HG03565 (cell line): ENCODE results near the gene UQCR10.
A peak's percentile ranks its signal among the peaks of the same experiment; 100 is the strongest.

Source experiments
- ATAC-seq: cut with Tn5 transposase; IDR thresholded peaks from one replicate; pipeline ENCODE4 v1.9.1; 2021; ENCODE audit warnings: mild to moderate bottlenecking, moderate library complexity; ENCODE audit not compliant: unreplicated experiment

The UQCR10 gene

DNA sequence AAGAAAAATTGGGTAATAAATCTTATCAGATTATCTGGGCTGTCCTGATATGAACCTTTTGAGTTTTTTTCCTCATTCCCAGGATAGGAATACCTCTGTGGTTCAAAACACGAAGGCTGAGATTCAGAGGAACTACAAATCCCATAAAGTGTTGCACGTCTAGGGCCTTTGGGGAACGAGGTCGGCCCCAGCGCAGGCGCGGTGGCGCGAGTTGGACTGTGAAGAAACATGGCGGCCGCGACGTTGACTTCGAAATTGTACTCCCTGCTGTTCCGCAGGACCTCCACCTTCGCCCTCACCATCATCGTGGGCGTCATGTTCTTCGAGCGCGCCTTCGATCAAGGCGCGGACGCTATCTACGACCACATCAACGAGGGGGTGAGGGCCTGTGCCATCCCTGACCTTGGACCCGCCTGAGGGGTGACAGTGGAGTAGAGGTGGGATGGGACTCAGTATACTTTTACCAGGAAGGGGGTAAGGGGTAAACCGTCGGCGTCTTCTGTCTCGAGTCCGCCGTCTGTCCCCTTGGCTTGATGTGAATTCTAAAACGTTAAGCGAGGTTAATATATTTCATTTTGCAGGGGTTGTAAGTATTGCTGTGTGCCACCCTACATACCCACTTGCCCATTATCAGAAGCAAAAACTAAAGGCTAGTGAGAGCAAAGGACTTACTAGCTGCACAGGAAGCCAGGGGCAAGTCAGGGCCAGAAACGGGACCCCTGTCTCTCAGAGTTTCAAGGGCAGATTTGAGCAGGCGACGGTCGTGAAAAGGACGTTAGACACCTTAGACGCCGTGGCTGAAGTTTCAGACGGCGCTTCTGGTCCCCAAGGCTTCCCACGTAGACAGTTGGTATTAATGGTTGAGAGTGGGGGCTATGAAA is at the start of gene UQCR10:
UQCR10 (plus strand) TSS at position 199 of the 881 bp plus-strand sequence; CDS start at position 229, 30 bp downstream.
- peak; percentile 67 for ATAC-seq

DNA sequence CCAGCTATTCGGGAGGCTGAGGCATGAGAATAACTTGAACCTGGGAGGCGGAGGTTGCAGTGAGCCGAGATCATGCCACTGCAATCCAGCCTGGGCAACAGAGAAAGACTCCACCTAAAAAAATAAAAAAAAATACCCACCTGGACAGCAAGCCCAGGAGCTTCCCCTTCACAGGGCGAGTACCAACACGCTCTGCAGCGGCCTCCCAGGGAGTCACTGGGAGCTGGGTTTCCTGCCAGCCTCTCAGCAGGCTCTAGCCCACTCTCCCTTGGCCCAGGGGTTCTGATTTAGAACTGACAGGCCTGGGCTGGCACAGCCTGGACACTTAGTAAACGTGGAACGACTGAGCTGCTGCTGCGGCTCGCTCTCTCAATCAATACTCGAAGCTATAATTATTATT is 49.4 kb upstream of the UQCR10 start:
- no peak for ATAC-seq

DNA sequence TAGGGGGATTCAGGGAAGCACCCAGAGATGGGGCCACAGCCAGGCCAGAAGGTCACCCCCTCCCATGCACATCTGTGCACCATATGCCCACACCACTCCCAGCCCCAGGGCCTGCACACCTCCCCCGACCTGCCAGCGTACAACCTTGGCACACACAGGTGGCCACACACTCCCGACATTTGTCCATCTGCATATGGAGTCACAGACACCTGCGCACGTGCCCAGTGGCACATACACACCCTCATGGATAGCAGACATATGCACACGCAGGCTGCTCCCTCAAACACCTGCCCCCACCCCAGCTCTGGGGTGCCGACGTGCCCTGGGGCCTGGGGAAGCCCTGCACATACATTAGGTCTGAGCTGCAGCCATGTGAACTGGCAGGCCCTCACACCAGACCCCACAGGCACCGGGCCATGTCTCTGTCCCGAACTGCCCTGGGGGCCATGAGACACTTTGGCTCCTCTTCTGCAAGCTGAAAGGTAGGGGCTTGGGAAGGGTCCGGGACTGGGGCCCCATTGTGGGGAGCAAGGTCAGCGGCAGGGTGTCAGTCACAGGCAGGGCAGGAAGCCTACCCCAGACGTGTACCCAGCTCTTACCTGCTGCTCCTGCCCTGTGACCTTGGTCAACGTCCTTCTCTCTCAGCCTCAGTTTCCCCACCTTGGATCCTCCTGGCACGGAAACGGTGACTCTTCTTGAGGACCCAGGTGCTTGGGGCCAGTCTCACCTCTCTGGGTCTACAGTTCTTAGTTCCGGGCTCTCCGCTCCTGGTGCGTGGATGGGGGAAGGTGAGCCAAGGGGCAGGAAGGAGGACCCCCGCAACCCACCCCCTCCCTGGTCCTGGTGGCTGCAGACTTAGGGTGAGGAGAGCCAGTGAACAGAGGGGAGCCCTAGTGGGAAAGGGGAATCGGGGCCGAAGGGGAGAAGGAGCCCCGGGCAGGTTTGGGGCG is 47.9 kb upstream of the UQCR10 start:
- ATAC-seq: no peak

DNA sequence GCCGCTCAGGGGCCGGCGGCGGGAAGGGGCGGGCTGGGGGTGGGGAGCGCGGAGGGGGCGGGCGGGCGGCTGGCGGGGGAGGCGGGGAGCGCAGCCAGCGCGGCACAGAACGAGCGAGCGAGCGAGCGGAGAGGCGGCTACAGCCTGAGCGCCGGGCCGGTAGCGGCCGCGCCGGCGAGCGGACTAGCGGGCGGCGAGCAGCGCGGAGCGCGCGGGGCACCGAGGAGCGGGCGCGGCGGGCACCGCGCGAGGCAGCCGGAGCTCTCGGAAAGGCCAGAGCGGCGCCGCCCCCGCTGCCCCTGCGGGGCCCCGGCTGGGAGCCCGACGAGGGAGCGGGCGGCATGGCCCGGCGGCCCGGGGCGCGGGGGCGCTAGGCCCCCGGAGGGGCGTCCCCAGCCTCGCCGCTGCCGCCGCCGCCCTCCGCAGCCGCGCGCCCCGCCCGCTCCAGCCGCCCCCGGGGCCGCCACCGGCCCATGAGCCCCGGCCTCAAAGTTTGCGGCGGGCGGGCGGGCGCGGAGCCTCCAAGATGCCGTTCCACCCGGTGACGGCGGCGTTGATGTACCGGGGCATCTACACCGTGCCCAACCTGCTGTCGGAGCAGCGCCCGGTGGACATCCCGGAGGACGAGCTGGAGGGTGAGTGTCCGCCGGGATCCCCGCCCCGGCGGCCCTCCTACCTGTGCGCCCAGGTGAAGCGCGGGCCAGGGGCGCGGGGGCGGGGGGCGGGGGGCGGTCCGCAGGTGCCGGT is 47.1 kb upstream of the UQCR10 start, which contains the start of gene CABP7:
CABP7 (plus strand) TSS at position 105 of the 747 bp plus-strand sequence; CDS start at position 527, 422 bp downstream.
- ATAC-seq: no peak

DNA sequence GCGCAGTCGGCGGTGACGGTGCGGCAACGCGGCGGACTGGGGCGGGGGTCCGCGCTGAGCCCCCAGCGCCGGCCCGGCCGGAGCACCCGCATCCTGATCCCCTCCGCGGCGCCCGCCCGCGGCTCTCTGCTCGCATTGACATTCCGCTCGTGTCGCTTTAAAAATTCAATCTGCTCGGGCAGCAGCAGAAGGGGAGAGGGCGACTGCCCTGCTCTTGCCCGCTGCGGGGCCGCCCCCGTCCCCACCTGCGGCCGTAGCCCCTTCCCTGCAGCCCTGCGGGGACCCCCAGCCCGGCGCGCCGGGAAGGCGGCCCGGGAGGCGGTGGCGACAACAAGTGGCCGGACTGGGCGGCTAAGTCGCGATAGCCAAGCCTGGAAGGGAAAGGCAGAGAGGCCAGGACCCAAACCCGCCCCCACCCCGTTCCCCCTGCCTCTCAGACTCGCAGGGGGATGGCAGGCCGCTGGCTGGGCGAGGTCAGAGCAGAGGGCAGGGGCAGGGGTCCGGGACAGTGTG is 46.3 kb upstream of the UQCR10 start:
- ATAC-seq: no peak

DNA sequence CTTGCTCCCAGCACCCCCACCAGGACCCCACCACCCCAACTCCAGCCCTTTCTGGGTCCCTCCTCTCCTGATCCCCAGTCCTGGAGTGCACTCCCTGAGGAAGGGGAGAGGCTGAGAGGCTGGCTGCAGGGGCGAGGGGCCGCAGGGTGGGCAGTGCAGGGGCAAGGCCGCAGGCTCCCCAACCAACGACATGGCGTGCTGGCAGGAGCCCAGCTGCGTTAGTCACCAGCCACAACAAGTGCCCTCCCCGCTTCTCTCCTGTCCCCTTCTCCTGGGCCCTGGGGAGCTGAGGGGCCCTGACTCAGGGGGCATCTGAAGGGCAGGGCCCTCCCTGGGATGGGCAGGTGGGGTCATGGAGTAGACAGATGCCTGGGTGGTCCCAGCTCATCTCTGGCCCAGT is 45.0 kb upstream of the UQCR10 start:
- ATAC-seq: no peak

DNA sequence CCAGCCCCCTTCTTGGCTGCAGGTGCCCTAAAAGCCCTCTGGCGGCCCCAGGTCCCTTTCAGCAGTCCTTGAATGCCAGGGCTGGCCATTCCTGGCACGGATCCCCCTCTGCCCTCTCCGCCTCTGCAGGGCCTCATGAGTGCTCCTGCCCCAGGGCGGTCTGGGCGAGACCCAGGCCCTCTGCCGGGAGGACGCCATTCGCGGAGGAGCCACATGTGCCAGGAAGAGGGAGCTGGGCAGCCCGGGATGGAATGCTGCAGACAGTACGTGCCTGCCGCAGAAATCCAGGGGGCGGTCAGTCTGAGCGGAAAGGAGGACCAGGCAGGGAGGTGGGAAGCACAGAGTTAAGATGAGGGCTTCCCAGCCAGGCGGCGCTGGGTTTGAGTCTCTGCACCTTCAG is 44.6 kb upstream of the UQCR10 start:
- ATAC-seq: no peak

DNA sequence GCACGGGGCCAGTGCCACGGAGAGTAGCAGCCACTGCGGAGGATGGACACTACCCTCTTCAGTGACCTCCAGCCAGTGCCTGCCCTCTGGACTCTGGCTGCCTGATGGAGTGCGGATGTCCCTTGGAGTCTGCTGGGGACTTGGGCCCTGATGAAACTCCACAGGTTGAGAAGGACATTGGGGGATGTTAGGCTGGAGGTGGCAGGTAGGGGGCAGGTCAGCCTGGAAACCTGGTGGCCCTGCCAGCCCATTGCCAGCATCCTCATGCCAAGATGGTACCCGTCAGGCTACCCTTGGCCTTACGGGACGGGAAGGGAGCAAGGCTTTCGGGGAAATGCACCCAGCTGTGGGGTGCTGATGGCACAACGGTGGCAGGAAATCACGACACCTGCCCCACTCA is 43.4 kb upstream of the UQCR10 start:
- ATAC-seq: no peak

DNA sequence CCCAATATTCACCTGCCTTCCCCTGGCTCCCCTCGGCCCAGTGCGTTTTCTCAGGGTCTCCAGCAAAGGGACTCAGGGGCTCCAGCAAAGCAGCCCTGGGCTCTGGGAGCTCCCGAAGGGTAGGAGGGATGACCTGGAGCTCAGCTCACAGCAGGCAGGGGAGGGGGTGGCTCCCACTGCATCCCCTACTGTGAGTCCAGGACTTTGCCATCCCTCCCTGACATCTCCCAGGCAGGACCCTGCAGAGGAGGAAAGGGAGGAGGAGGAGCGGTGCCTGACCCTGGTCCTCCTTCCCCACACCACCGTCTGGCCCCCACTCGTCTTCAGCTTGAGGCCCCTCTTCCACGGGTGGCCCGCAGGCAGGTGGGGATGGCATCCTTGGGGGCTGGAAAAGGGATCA is 42.3 kb upstream of the UQCR10 start:
- no peak for ATAC-seq

DNA sequence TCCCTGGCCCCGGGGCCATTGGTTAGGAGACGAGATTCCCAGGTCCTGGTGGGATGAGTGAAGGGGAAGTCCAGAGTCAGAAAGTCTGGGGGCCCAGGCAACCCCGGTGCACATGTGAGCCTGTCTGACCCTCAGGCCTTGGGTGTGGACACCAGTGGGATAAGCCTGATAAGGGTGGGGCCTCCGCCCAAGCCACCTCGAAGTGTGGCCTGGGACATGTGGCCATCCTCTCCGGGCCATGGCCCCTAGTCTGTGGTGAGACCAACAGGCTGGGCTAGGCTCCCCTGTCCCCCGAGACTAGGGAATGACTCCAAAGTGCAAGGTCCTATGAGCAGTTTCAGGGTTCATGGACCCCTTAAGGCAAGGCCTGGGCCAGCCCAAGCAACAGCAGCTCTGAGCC is 41.1 kb upstream of the UQCR10 start:
- ATAC-seq: no peak

DNA sequence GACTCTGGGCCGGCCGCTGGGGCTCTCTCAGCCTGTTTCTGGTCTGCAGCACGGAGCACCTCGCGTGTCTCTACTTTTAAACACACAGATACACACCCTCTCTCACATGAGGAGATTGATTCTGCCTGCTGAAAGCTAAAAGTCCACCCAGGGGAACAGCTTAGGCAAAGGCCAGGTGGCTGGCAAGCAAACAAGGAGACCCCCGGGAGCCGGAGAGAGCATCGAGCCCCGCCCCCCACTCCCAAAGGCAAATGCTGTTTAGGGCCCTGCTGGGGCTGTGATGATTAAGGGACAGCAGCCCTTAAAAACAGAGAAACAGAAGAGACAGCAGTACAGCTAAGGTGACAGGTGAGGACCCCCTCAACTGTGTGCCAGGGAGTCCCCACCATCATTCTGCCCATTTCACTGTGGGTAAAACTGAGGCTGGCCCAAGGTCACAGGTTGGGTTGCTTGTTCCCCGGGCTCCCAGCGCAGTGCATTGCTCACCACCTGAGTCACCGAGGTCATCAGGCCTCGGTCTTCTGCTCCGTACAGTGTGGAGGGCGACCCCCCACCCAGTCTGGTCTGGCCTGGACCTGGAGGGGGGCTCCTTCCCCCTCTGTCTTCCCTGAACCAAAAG is 40.5 kb upstream of the UQCR10 start:
- no peak for ATAC-seq

DNA sequence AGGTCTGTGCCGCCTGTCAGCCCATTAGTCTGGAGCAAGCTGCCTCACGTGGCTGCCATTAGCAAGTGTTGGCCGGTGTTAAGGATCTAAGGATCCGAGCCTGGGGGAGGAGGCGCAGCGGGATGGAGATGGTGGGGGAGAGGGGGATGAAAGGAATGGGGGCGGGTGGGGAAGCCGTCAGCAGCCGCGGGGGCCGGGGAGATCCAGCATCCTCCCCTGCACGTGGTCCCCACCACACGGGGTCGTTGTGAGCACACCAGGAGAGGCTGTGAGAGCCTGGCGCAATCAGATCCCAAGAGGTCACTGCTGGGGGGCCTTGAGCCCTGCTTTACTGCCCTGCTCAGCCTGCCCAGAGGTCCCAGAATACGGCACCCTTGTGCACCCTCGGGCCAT is 40.0 kb upstream of the UQCR10 start:
- no peak for ATAC-seq

DNA sequence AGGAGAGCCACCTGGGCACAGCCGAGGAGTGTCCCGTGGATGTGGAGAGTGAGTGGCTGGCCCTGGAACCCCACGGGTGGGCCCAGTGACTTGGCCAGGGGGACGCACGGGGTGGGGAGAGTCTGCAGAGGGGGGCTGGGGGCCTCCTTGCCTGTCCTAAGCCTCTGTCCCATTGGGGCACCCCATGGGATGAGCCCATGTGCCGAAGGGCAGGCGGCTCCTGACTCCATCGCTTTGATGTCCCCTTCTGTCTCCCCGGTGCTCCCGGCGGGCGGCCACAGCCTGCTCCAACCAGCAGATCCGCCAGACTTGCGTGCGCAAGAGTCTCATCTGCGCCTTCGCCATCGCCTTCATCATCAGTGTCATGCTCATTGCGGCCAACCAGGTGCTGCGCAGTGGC is 38.0 kb upstream of the UQCR10 start:
- ATAC-seq: no peak

DNA sequence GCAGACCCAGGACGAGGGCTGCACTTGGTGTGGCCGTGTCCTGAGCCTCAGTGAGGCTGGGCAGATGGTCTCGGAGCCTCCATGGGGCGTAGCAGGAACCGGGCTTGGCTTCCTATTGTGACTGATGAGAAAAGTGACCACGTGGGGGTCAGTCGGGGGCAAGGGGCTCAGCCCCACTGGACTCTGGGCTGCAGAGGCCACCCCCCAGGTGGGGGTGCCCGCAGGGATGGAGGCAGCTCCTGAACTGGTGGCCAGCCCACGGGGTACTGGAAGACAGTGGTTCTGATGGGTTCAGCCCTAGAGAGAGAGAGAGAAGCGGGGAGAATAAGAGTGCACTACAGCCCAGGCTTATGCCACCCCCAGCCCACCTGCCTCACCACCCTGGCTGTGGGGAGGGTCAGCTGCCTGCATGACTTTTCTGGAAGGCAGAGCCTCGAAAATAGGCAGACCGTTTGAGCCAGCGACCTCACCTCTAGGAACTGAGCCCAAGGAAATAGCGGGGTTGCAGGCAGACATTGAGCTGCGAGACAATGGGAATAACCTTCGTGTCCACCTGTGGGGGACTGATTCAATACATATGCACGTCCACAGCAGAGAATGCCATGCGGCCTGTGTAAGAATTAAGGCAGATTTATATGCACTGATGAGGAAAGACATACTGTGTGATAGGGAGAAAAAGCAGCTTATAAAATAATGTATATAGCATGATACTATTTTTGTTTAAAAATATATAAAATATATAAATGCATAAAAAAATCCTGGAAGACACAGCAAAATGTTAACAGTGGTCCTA is 35.9 kb upstream of the UQCR10 start:
- ATAC-seq: no peak

DNA sequence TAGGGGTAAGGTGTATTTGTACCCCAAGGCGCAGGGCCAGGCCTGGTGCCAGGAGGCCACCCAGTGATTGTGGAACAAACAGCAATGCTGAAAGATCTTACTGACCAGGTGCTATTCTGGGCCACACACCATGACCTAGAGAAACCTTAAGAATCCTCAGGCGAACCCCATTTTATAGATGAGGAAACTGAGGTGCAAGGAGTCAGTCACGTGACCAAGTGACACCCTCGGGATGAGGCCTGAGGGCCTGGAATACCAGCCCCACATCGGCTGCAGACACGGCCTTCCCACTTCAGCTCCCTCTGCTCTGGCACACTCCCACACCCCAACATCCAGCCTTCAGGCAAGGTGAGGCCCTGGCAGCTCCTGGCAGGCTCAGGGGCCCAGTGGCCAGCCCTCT is 34.3 kb upstream of the UQCR10 start:
- ATAC-seq: no peak

DNA sequence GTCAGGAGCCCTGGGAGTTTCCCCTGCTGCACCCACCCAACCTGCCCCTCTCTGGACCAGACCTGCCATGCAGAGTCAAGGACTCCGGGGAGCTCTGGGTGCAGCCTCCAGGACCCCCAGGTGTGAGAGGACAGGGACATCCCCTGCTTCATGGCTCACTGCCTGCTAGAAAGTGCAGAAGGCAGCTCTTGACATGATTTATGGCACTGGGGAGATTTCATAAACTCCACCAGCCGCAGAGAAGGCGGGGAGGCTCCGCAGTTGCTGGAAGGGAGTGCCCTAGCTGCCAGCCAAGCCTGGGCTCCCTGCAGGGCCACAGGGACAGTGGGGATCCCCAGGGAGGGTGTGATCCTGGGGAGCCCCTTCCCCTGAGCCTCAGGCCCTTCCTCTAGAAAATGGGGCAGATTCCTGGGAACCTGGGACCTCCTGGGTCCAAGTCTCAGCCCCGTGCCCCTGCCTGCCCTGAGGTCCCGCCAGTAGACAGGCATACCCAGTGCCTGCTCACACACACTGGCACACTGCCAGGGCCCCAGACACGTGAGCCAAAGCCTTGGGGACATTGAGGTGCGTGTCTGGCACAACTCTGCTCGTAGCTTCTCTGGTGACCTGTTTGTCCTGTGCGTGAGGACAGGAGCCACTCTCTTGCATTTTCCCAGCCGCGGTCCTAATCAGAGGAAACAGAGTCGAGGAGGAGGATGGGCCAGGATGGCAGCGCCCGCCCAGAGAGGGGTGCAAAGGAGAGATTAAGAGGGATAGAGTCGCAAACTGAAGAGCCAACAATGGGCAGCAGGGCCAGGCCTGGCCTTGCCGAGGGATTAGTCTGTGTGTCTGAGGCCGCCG is 33.6 kb upstream of the UQCR10 start:
- ATAC-seq: no peak

DNA sequence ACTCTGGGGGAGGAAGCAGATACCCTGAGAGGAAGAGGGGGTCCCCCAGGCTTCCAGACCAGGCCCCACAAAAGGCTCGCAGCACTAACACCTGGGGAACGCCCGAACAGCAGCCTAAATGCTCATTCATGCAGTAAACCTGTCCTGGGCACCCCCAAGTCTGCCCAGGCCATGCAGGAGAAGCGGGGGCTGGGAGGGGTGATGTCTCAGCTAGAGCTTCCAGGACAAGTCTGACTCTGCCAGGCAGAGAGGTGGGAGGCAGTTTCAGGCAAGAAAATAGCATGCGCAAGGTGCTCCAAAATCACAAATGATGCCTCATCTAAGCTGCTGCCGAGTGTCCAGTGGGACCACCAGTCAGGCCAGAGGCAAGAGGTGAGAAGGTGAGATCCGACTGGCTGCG is 32.8 kb upstream of the UQCR10 start:
- no peak for ATAC-seq

DNA sequence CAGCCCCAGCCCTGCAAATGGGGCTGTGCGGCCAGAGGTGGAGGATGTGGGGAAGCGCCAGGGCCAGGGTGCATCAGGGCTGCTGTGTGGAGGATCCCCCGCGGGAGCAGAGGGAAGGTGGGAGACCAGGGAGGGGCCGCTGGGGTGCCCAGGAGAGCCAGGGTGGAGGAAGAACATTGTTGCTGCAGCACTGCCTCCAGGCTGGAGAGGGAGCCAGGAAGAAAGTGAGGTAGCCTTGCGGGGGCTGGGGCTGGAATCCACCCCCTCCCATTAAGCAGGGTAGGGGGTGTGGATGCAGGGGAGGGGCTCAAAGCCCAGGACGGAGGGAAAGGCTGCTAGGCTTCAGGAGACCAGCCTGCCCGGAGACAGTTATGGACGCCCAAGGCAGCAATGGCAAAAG is 32.3 kb upstream of the UQCR10 start:
- ATAC-seq: no peak

DNA sequence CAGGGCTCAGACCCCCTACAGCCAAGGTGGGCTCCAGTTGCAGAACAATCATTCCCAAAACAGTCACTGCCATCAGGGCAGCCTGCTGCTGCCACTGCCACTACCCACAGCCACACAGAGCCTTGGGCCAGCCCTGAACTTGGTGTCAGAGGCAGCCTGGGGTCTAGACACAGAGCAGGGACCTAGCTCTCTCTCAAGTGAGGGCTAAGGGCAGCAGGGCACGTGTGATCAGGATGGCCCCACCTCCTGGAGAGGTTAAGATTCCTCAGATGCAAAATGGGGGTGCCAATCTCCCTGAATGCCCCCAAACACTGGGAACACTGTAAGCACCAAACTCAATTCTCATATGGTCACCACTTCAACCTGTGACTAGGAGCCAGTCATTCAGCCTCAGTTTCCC is 31.8 kb upstream of the UQCR10 start:
- ATAC-seq: no peak
